Measurements from ENCODE around the gene SYNPO. TPM values are rescaled to one million over a fixed set of nuclear protein-coding genes. Genes with fewer than 3 reads are reported as not detected.

Gene SYNPO
- total RNA-seq, 2 donors from 2014 or later: 32.4 to 62.9 TPM

- no peaks in the 10 kb centered on the region for H3K36me3 ChIP-seq
- no peaks in the 10 kb centered on the region for H3K27me3 ChIP-seq
- H3K4me3 ChIP-seq: no peak overlapping the region
- intact Hi-C loops (cut with DNase I): no loop called here
- no peaks in the 10 kb centered on the region for H3K9me3 ChIP-seq
- H3K9ac ChIP-seq (ENCODE audit: low read depth in 2 of 2, low read length in 2 of 2): peak overlapping the region in 1 of 2 donors; percentile 14
- peak overlapping the region; percentile 73 for H3K27ac ChIP-seq
- TF ChIP-seq CTCF (IDR thresholded peaks at IDR 0.05): no peak
- DNase-seq: peak; percentile 63
- peaks cover 29% of the 10 kb centered on the region for H3K4me1 ChIP-seq
These were observed 28.1 kb upstream of the SYNPO start for GRCh38 chr5:150612405-150612804.

- H3K4me1 ChIP-seq: peaks cover 29% of the 10 kb centered on the region
- peak overlapping the region; percentile 73 for H3K27ac ChIP-seq
These were observed 27.4 kb upstream of the SYNPO start for GRCh38 chr5:150612905-150613670.

GRCh38 chr5:150613991-150614660 is 26.3 kb upstream of the SYNPO start:
- no peaks in the 10 kb centered on the region for H3K36me3 ChIP-seq
- H3K27ac ChIP-seq: no peak overlapping the region
- TF ChIP-seq CTCF (IDR thresholded peaks at IDR 0.05): no peak
- H3K4me1 ChIP-seq: peaks cover 29% of the 10 kb centered on the region
- H3K9me3 ChIP-seq: no peaks in the 10 kb centered on the region
- H3K4me3 ChIP-seq: no peak overlapping the region
- intact Hi-C loops (cut with DNase I): no loop called here
- H3K27me3 ChIP-seq: no peaks in the 10 kb centered on the region
- no peak for DNase-seq
- peak overlapping the region in 1 of 2 donors; percentile 69 for H3K9ac ChIP-seq (ENCODE audit: low read depth in 2 of 2, low read length in 2 of 2)

More at GRCh38 chr5:150612905-150613670, 27.4 kb upstream of the SYNPO start:
- no peaks in the 10 kb centered on the region for H3K9me3 ChIP-seq
- peak; percentile 70 for DNase-seq
- intact Hi-C loops (cut with DNase I): no loop called here
- H3K9ac ChIP-seq (ENCODE audit: low read depth in 2 of 2, low read length in 2 of 2): peak overlapping the region in 1 of 2 donors; percentile 14
- H3K36me3 ChIP-seq: no peaks in the 10 kb centered on the region
- TF ChIP-seq CTCF (IDR thresholded peaks at IDR 0.05): no peak
- H3K4me3 ChIP-seq: no peak overlapping the region
- no peaks in the 10 kb centered on the region for H3K27me3 ChIP-seq

- Histone ChIP-seq H3K4me3 (no peak overlapping the region), H3K36me3 (no peaks in the 10 kb centered on the region), H3K27me3 (no peaks in the 10 kb centered on the region), H3K27ac (no peak overlapping the region), H3K4me1 (peaks cover 29% of the 10 kb centered on the region), H3K9ac (ENCODE audit: low read depth in 2 of 2, low read length in 2 of 2) (peak overlapping the region in 1 of 2 donors; percentile 69), H3K9me3 (no peaks in the 10 kb centered on the region)
- DNase-seq: no peak
- intact Hi-C loops (cut with DNase I): no loop called here
- TF ChIP-seq CTCF (IDR thresholded peaks at IDR 0.05): no peak
These were observed 25.8 kb upstream of the SYNPO start for GRCh38 chr5:150614661-150615060.

DNA sequence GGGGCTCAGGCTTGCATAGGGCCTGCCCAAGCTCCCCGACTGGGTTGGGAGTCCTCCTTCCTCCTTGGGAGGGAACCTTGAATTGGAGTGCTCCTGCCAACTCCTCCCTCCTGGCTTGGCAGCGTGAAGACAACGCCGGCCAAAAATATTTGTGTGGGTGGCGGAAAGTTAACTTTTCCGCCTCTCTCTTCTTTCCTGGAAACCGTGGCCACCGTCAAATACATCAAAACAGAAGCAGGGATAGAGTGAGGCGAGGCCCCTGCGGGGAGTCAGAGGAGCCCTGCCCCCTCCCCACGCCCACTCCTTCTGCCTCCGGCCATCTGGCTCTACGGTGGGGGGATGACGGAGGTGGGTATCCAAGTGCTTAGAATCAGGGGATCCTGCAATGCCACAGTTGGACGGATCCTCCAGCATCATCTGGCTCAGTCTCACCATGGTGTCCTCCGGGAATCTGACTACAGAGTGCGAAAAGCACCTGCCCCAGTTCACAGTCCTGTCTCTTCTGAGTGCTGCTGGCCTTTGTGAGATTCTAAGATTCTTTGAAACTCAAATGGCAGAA is 25.2 kb upstream of the SYNPO start:
- H3K4me1 ChIP-seq: peaks cover 29% of the 10 kb centered on the region
- no peaks in the 10 kb centered on the region for H3K36me3 ChIP-seq
- TF ChIP-seq CTCF (IDR thresholded peaks at IDR 0.05): no peak
- no peaks in the 10 kb centered on the region for H3K9me3 ChIP-seq
- peak overlapping the region in 1 of 2 donors; percentile 69 for H3K9ac ChIP-seq (ENCODE audit: low read depth in 2 of 2, low read length in 2 of 2)
- H3K27me3 ChIP-seq: no peaks in the 10 kb centered on the region
- intact Hi-C loops (cut with DNase I): no loop called here
- H3K27ac ChIP-seq: peak overlapping the region; percentile 7
- DNase-seq: peak; percentile 66
- H3K4me3 ChIP-seq: no peak overlapping the region

All from colonic mucosa (tissue), 4 donors.